Ascending aorta (tissue), 2 donors: Measurements from ENCODE around the gene ELOVL4. TPM values are rescaled to one million over a fixed set of nuclear protein-coding genes. Genes with fewer than 3 reads are reported as not detected.

ENCODE experiments used
- DNase-seq, 2 donors: peaks; one replicate each; pipeline ENCODE4 v3.0.0-alpha.2; 2019; ENCODE audit warnings: low spot score in 2 of 2
- H3K27ac ChIP-seq, 2 donors: fragments of 200-600 bp; sonication (generic); one replicate each; pipeline ENCODE4 v1.5.1; 2016 to 2017; ENCODE audit warnings: mild to moderate bottlenecking in 1 of 2
- H3K27me3 ChIP-seq: fragments of 200-600 bp; sonication (generic); one replicate; pipeline ENCODE4 v1.5.1; 2017
- H3K36me3 ChIP-seq, 2 donors: fragments of 200-600 bp; sonication (generic); one replicate each; pipeline ENCODE4 v1.5.1; 2016
- H3K4me1 ChIP-seq, 2 donors: fragments of 200-600 bp; sonication (generic); one replicate each; pipeline ENCODE4 v1.5.1; 2016 to 2017; ENCODE audit warnings: mild to moderate bottlenecking in 1 of 2
- H3K4me3 ChIP-seq, 2 donors: fragments of 200-600 bp; sonication (generic); one replicate each; pipeline ENCODE4 v1.5.1; 2016 to 2017; ENCODE audit warnings: mild to moderate bottlenecking in 1 of 2
- H3K9me3 ChIP-seq, 2 donors: fragments of 200-600 bp; sonication (generic); one replicate each; pipeline ENCODE4 v1.5.1; 2016
- intact Hi-C: fragments of 100-400 bp; cut with DNase I; formaldehyde crosslinking; loops from one replicate; pipeline ENCODE4 v1.15.1; 2023
- total RNA-seq: library from RNA; depleted of rRNA; stranded (reverse); fragments of >200 nt; gene quantifications from one replicate; pipeline ENCODE4 v1.1.0, GENCODE V29; 2016
- TF ChIP-seq, protein P1 (sequence below), 3 experiments: fragments of 200-600 bp in 2 of 3; fragments of 450-650 bp in 1 of 3; sonication (generic) in 2 of 3; IDR thresholded peaks; one replicate each; pipeline ENCODE4 v1.5.1; 2016 to 2019; ENCODE audit warnings: antibody characterized with exemption in 3 of 3, mild to moderate bottlenecking in 1 of 3, moderate library complexity in 1 of 3

ELOVL4 gene
- total RNA-seq, 1 donor from 2014 or later: 6.4 TPM

DNA sequence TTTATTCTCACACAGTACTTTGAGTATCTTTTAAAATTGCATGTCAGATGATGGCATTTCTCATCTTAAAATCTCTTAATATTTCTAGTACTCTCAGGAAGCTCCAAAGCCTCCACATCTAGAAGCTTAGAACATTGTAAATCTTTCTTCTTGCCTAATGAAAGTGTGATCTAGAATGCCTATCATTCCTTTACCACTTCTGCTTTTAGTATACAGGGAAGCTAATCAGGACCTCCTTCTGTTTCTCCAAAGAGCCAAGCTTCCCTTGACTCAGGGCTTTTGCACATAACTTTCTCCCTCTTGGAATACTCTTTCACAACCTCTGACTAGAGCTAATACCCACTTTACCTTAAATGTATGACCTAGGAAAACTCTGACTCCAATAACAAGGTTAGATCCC is 7.5 kb upstream of the ELOVL4 start:
- H3K9me3 ChIP-seq: no peaks in the 10 kb centered on the region
- no peaks in the 10 kb centered on the region for H3K27me3 ChIP-seq
- H3K4me1 ChIP-seq: no peaks in the 10 kb centered on the region
- intact Hi-C loops: no loop called here
- TF ChIP-seq, protein P1, sequence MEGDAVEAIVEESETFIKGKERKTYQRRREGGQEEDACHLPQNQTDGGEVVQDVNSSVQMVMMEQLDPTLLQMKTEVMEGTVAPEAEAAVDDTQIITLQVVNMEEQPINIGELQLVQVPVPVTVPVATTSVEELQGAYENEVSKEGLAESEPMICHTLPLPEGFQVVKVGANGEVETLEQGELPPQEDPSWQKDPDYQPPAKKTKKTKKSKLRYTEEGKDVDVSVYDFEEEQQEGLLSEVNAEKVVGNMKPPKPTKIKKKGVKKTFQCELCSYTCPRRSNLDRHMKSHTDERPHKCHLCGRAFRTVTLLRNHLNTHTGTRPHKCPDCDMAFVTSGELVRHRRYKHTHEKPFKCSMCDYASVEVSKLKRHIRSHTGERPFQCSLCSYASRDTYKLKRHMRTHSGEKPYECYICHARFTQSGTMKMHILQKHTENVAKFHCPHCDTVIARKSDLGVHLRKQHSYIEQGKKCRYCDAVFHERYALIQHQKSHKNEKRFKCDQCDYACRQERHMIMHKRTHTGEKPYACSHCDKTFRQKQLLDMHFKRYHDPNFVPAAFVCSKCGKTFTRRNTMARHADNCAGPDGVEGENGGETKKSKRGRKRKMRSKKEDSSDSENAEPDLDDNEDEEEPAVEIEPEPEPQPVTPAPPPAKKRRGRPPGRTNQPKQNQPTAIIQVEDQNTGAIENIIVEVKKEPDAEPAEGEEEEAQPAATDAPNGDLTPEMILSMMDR (IDR thresholded peaks at IDR 0.05): no peak
- no peak for DNase-seq
- no peaks in the 10 kb centered on the region for H3K36me3 ChIP-seq
- no peak overlapping the region for H3K27ac ChIP-seq
- no peak overlapping the region for H3K4me3 ChIP-seq

DNA sequence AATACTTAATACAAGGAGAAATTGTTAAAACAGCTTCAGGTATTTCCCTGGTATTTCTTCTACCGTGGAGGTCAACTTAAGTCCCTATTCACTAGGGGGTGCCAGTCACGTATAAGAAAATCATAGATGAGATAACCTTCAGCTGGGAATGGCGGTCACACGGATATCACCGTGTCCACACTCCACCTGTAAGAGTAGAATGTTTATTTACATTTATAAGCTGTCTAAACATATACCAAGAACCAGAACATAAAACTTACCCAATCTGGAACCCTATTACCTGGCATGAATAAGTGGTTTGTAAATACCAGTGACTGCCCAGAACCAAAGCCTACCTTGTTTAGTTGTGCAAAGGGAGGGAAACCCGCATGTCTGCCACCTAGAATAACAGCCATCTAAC is 1.9 kb upstream of the ELOVL4 start:
- peaks cover 0 to 3% of the 10 kb centered on the region in 2 donors for H3K4me1 ChIP-seq
- H3K36me3 ChIP-seq: no peaks in the 10 kb centered on the region
- peak in 1 of 2 donors; percentile 71 for DNase-seq
- no peak overlapping the region for H3K27ac ChIP-seq
- TF ChIP-seq, protein P1 (IDR thresholded peaks at IDR 0.05): peak; percentile 32 to 51 (median 43)
- H3K4me3 ChIP-seq: no peak overlapping the region
- intact Hi-C loops: loop anchor here (5.0 kb wide), 1 partner anchor 143 kb away; no protein-coding TSS in a partner anchor
- no peaks in the 10 kb centered on the region for H3K9me3 ChIP-seq
- H3K27me3 ChIP-seq: no peaks in the 10 kb centered on the region

DNA sequence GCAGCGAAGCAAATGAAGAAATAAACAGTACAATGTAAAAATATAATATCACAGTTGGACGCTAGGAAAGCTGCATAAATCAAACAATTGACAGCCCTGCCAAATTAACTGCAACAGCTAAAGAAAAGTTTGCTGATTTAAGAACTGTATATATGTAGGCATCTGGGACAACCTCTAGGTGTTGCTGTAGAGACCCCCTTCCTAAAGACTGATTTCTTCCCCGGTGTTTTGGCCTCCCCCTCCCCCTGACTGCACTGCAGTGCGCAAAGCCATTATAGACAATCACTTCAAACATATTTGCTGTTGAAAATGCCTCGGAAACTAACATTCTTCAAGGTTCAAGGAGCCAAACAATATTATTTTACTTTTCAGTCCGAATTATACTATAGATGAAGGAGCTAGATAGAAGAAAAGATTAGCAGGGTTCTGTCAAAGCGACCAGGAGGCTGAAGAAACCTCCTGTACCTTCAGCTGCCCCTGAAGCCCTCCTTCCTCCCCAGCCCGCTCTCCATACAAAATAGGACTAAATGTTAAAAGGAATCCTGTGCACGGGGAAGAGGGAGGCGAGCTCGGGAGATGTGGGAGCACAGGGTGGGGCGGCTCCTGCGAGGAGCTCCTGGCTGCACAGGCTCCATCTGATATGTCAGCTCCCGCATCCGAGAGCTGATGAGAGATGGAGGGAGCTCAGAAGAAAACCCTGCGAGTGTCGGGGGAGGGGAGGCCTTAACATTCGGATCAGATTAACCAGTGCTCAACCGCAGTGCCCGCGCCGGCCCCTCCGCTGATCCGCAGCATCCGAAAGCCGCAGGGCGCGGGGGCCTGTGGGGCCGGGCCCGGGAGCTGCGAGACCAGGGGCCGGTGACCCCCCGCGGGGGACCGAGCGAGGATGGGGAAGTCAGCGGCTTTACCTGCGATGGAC is 822 bp downstream of the ELOVL4 start:
- peak in 1 of 2 donors; percentile 62 for DNase-seq
- Histone ChIP-seq H3K27ac (no peak overlapping the region), H3K4me1 (peaks cover 0 to 3% of the 10 kb centered on the region in 2 donors), H3K36me3 (no peaks in the 10 kb centered on the region), H3K27me3 (no peaks in the 10 kb centered on the region), H3K4me3 (peak overlapping the region; percentile 54 to 76), H3K9me3 (no peaks in the 10 kb centered on the region)
- TF ChIP-seq, protein P1 (IDR thresholded peaks at IDR 0.05): no peak
- intact Hi-C loops: loop anchor here (1.0 to 5.0 kb wide), 4 partner anchors 58 to 160 kb away; partner anchors contain the start of genes BCKDHB and TTK

DNA sequence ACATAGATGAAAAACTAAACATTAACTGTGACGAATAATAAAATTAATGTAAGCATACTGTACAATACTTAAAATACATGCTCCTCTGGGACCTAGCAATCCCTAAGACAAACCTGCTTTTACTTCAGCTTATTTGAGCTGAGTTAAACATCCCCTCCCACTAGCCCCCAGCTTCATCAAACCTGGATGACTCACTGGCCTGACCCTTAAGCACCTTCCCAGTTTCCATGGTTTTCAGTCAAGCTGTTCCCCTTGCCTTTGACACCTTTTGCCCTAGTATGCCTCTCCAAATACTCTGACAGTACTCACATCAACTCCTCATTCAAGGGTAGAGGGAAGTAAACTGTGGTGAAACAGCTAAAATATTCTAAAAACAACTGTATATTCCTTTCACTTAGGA is 4.2 kb downstream of the ELOVL4 start:
- intact Hi-C loops: no loop called here
- H3K4me1 ChIP-seq: peaks cover 0 to 3% of the 10 kb centered on the region in 2 donors
- H3K27me3 ChIP-seq: no peaks in the 10 kb centered on the region
- no peaks in the 10 kb centered on the region for H3K9me3 ChIP-seq
- TF ChIP-seq, protein P1 (IDR thresholded peaks at IDR 0.05): no peak
- H3K36me3 ChIP-seq: no peaks in the 10 kb centered on the region
- DNase-seq: no peak
- H3K27ac ChIP-seq: no peak overlapping the region
- H3K4me3 ChIP-seq: no peak overlapping the region

DNA sequence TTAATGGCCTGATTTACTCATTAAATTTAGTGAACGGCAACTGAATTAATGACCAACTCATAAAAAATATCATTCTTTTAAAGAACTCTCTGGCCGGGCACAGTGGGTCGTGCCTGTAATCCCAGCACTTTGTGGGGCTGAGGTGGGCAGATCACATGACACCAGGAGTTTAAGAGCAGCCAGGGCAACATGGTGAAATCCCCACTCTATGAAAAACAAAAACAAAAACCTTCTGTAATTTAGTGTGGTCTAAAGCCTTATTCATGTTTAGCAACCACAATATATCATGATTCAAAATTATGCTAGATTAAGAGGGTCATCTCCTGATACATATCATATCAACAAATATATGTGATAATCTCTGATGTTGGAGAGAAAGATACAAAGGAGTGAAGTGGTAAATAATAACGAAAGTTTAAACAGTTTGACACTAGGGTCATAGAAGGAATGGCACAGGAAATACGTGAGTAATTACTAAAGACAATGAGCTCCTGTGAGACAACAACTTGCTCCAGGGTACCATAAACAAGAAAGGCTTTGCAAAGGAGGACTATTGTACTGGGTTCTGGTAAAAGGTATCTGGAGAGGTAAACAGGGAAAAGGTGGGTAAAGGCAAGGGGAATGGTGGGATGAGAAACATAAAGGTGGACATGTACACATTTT is 5.7 kb downstream of the ELOVL4 start:
- H3K4me3 ChIP-seq: no peak overlapping the region
- TF ChIP-seq, protein P1 (IDR thresholded peaks at IDR 0.05): no peak
- DNase-seq: no peak
- H3K9me3 ChIP-seq: no peaks in the 10 kb centered on the region
- no peak overlapping the region for H3K27ac ChIP-seq
- H3K27me3 ChIP-seq: no peaks in the 10 kb centered on the region
- H3K4me1 ChIP-seq: peaks cover 0 to 3% of the 10 kb centered on the region in 2 donors
- no peaks in the 10 kb centered on the region for H3K36me3 ChIP-seq
- intact Hi-C loops: no loop called here
